NCI-H1048 (cell line): ENCODE results near the gene FRMD1.

ENCODE experiments used
- DNase-seq: peaks from one replicate; lab custom pipeline; 2025; lab: John Stamatoyannopoulos, UW

Gene FRMD1

DNA sequence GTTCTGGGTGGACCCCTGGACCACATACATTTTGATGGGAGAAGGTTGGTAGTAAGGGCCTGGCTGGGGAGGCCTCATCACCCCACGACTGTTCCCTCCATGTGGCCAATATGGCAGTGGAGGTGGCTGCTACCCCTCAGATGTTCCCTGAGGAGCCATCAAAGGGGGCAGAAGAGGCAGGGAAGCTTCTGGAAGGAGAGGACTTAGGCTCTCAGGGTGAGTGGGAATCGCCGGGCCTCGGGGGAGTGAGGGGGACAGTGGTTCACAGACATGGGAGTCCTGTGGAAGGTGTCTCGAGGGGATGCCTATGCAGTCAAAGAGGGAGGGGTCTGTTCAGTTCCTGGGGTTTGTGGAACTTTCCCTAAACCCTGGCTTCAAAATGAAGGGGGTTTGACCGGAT is 32.9 kb upstream of the FRMD1 start:
- no peak for DNase-seq

GRCh38 chr6:168110437-168110836 is 31.4 kb upstream of the FRMD1 start:
- no peak for DNase-seq

GRCh38 chr6:168109171-168109570 is 30.2 kb upstream of the FRMD1 start:
- DNase-seq: no peak

DNA sequence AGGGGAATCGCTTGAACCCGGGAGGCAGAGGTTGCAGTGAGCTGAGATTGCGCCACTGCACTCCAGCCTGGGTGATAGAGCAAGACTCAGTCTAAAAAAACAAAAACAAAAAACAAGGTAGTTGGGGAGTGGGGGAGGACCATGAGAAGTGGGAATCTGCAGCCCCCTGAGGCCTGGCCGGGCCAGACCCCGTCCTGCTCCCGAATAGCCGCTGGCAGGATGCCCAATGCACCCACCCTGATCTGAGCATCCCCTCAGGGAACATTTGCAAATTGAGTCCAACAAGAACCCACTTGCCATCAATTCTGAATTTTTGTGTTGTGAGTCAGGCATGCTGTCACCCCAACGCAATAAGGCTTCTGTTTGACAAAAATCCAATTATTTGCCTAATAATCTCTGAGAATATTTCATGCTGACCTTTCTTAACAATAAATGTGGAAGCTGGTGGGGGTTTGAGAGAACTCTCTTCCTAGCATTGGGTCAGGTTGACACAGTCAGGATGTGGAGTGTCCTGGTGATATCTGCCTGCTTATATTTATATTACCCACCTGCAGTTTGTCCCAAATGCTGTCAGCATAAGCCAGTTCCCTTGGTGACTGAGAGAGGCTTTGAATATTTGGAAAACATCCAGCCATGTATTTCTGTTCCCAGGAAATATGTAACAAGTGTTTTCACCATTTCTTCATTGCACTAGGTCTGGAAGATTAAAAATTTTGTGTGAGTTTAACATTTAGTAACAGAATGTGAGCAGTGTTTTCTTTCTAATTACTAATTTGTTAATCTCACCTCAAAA is 28.4 kb upstream of the FRMD1 start:
- peak; percentile 7 for DNase-seq

DNA sequence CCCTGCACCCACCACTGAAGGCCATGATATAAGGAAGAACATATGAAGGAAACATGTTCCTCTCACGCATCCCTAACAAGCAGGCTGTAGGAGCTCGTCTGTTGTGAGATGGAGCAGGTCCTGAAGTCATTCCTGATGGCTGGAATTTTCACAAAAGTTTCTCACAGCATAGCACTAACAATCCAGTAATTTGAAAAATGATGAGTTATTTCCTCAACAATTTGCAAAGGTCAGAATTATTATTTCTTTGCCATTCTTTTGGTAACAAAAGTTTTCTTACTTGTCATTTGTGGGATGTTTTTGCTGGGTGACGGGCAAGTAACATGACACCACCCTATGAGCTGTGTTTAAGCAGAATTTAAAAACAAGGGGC is 27.6 kb upstream of the FRMD1 start:
- no peak for DNase-seq

GRCh38 chr6:168105813-168106632 is 27.0 kb upstream of the FRMD1 start:
- DNase-seq: no peak

- no peak for DNase-seq
These were observed 25.6 kb upstream of the FRMD1 start for GRCh38 chr6:168104636-168105035.

DNA sequence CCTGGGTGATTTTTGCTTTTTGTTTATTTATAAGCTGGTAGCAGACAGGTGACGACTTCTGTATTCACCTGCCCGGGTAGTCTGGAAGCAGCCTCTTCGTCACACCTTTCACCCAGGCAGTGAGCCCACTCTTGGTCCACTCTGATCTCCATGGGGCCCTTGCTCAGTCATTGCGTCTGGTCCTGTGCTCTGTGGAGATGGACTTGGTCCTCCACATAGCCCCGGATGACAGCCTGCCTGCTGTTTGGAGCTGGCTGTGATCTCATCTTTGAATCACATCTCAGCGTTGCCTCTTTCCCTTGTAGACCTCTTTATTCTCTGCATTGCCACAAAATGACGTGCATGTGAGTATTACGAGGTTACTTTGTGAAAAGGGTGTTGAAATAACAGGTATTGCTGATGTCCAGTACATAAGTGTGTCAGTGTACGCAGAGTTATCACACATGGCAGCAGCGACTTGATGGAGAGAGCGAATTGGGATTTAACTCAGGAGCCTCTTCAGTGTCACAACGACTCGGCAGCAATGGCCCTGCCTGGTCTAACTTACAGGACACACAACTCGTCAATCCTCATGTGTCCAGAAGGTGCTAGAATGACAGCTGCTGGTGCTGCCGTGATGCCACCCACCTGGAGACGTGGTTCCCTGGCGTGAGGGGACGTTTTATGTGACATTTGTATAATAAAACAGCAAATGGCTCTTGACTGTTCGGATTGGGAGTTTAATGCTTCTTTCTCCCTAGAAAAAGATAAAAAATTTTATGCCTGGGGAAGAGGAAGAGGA is 24.2 kb upstream of the FRMD1 start:
- no peak for DNase-seq

DNA sequence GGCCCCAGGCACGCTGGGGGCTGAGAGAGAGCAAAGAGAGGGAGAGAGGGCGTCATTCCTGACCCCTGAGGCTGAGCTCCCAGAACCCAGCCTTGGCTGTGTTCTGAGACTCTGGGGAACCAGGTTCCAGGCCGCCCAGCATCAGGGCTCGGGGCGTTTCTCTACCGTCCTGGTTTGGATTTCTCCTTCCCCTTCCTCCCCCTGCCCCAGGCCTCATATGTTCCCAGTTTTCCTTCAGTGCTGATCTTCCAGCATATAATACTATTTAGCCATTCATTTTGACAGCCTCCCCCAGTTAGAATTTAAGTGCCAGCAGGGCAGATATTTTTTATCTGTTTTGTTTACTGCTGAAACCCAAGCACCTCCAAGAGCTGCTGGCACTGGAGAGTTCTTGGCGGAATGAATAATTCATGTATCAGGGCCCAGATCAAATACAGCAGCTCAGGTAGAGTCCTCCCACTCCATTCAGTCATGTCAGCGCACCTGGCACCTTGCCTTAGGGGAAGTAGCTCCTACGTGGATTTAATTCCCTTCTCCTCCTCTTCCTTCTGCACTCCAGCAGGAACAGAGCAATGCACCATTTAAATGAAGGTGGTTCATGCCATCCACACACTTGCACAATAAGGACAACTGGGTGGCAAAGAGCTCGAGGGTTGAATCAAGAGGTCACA is 23.4 kb upstream of the FRMD1 start:
- DNase-seq: no peak

DNA sequence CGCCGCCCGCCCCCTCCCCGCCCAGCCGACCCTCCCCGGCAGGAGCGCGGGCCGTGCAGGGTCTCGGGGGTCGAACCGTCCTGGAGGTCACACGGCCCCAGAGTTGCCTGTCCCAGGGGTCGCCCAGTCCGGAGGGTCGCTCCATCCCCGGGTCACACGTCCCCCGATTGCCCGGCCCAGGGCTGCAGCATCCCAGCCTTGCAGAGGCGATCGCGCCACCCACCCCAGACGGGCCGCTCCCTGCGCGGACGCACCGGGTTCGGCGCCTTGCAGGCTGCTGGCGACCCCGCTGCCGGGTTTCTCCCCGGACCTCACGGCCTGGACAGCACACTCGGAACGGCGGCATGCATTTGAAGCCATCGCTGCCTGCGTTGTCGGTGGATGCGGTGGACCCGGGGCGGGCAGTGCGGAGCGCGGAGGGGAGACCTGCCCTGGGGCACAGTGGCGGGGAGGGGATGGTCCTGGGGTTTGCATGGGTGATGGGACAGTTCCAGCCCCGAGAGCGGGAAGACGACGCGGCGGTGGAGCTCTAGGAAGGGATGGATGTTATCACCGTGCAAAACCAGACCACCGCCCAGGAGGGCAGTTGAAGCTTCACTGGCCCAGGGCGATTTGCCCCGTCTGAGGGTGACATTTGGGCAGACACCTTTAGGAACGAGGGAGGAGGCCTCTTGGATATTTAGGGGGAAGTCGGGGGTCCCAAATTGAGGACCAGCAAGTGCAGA is 22.7 kb upstream of the FRMD1 start:
- DNase-seq: no peak

DNA sequence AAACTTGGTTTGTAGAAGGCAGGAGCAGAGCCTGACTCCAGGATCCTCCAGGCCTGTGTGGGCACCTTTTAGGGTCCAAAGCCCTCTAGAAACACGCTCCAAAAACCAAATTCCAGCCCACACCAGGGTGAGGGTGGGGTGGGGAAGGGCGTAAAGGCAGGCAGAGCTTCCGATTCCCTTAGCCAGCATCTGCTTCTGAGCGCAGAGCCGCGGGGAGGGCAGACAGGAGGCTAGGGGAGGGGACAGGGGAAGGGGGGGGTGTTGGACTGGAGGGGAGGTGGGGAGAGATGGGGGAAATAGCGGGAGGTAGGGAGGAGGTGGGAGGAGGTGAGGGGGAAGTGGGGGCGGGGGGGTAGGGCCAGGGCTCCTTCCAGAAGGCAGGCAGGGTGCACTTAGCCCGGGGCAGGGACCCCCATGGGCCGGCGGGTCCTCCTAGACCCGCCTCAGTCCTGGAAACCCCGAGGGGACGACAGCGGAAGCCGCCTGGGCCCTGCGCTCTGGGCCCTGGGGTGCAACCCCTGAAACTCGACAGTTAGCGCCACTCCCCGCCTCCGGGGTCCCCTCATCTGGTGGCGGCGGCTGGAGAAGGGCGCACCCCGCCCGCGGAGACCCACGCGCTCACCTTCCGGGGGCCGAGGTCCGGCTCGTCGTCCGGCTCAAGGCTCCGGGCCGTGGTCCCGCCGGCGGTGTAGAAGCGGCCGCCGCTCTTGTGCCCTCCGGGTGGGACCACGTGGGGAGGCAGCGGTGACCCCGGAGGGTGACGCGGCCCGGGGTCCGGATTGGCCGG is 22.0 kb upstream of the FRMD1 start:
- DNase-seq: no peak

- DNase-seq: no peak
These were observed 21.2 kb upstream of the FRMD1 start for GRCh38 chr6:168100011-168100802.

DNA sequence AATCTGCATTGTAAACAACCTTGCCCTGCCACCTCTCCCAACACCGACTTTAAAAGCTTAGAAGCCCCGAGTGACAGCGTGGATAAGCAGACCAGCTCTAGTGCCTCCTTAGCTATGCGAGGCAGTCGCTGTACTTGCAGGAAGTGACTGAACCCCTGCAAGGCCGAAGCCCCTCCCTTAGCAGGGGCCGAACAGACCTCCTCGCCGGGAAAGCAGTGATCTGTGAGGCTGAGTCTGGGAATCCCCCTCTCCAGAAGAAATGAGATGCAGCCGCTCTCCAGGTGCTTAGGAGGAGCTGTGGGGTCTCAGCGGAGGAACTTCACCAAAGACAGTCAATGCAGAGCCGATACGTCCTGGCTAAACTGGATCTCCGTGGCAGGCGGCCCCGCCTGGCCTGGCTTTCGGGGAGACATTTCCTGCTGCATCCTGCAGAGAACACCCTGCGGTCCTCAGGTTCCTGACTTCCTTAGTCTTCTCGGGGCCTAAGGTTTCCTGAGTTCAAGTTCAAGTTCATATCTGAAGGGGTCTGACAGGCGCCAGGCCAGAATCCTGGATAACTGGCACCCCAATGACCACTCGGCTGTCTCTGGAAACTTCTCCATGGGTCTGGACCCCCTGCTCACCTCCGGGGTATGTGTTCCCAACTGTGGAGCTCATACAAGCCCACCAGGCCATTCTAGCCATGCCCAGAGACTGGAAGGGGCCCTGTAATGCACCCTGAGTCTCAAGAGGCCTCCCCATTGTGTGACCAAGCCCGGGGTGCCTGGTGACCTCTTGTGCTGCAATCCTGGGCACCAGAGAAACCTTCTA is 20.4 kb upstream of the FRMD1 start:
- DNase-seq: no peak

DNA sequence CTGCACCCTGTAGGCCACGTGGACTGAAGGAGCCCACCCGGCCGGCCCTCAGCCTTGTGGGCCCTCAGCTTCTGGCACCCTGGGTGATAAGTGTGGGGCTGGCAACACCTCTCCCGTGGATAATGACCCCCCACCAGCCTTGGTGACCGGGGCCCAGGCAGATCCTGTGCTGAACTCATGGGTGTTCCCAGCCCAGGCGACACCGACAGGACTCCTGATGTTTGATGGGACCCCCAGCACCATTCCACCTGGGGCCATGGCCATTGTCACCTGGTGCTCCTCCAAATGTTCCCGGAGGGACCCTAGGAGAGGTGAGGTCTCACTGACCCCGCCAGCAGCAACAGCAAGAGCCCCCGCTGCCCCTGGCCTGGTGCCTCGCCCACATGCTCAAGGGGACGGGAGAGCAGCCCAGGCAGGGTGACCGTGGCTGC is 19.4 kb upstream of the FRMD1 start:
- DNase-seq: no peak

GRCh38 chr6:168097621-168098430 is 18.8 kb upstream of the FRMD1 start:
- DNase-seq: no peak

GRCh38 chr6:168097221-168097620 is 18.2 kb upstream of the FRMD1 start:
- DNase-seq: no peak

DNA sequence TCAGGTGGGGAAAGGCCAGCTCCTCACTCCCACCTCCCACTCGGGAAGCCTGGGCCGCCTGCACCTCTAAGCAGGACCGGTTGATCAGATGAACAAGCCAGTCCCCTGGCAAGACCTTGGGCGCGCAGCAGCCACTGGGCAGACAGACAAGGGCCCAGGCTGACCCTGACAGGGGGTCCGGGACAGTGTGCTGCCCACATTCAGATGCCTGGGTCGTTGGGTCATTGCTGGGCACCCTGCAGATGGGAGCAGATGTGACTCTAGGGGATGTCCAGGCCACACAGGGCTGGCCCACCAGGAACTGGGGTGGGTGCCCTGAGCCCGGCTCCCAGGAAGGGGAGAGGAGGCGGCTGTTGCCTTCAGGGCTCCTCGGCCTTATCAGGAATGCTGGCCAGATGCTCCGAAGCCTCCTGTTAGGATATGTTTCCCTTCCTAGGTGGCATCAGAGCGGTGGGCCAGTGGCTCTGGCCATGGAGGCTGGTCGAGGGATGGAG is 17.3 kb upstream of the FRMD1 start:
- DNase-seq: no peak

GRCh38 chr6:168095716-168096250 is 16.8 kb upstream of the FRMD1 start:
- no peak for DNase-seq
